SK-N-MC (cell line): Measurements from ENCODE around the gene MYO10.

Source experiments
- EZH2 ChIP-seq: fragments of 200-600 bp; sonication (generic); IDR thresholded peaks from one replicate; pipeline ENCODE4 v1.6.1; 2017; ENCODE audit warnings: antibody characterized with exemption
- FOXP2 ChIP-seq: optimal IDR thresholded peaks from 2 replicates; pipeline ENCODE3; 2011; ENCODE audit warnings: mild to moderate bottlenecking, moderate library complexity; ENCODE audit not compliant: insufficient read depth; ENCODE audit errors: extremely low read length, control extremely low read depth
- POLR2AphosphoS5 ChIP-seq: IDR thresholded peaks from 2 replicates; pipeline ENCODE4 v1.6.1; 2012; ENCODE audit warnings: mild to moderate bottlenecking, low read depth, low read length, borderline replicate concordance

DNA sequence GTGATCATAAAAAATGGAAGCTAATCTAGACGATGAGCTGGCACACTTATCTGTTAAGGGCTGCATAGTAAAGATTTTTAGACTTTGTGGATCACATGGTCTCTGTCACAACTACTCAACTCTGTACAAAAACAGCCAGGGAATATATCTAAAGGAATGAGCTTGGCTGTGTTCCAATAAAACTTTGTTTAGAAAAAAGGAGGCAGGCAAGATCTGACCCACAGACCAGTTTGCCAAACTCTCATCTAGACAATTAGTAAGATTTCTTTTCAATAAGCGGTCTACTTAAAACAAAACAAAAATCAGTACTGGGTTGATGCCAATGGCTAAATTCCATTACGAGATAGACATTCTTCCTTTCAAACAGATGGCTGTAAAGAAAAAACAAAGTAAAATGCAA, 266.3 kb downstream of the MYO10 start:
- TF ChIP-seq POLR2AphosphoS5 (no peak), EZH2 (no peak), FOXP2 (no peak)
